Measurements from ENCODE around the gene APOA4.

Gene APOA4

DNA sequence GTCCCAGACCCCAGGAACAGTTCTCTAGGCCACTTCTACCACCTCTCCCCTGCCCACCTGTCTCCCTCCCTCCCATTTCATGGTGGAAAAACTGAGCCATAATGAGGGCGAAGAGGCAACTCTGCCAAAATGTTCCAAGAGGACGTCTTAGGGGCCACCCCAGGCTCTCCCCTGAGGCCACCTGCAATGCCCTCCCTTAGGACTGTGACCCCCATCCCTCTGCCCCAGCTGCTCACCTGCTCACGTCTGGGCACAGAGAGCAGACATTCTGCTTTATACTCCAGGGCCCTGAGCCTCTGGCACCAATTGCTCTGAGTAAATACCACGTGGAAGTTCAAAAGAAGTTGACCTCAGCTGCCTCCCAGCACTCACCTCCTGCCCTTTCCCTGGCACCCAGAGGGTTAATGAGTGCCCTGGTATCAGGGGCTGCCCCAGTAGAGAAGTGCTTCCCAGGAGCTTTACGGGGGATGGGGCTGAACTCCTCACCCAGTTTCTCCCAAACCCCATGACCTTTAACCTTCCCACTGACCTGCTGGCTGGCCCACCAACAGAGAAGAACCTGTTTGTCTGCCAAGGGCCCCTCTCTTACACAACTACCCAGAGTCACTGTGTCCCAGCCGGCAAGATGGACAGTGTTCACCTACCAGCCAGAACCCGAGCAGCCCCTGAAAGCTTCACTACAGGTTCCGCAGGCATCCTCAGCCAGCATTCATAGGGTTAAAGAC, 30.8 kb downstream of the APOA4 start:
- peaks cover 9% of the 10 kb centered on the region for H3K4me1 ChIP-seq (ENCODE audit: control insufficient read depth, insufficient read depth, low read length)
- H3K9ac ChIP-seq (ENCODE audit: low read depth, low read length): no peak overlapping the region

DNA sequence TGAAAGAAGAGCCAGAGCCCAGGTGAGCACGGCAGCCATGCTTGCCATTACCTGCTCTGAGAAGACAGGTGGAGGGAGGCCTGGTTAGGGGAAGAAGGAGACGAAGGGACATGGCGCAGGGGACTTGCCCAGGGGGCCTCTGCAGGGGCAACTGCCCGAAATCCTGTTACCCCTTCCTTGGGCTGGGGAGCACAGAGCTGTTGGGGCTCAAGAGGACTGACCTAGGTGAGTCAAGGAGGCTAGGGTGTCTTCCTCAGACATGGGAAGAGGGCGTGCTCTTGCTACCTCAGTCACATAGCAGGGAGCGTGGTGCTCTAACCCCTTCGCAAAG, 31.3 kb downstream of the APOA4 start, which contains the start of gene APOA5:
TSS of gene APOA5 (minus strand) at position 67 of the 331 bp plus-strand sequence. CDS start at position 48, 19 bp downstream.
- peaks cover 22% of the 10 kb centered on the region for H3K27me3 ChIP-seq (ENCODE audit: control insufficient read depth, insufficient read depth, low read length)

More for the DNA sequence above, 30.8 kb downstream of the APOA4 start:
- Histone ChIP-seq H3K36me3 (ENCODE audit: control insufficient read depth, insufficient read depth, low read length) (no peaks in the 10 kb centered on the region), H3K9me3 (ENCODE audit: control insufficient read depth, insufficient read depth, low read length) (no peaks in the 10 kb centered on the region), H3K27me3 (ENCODE audit: control insufficient read depth, insufficient read depth, low read length) (peaks cover 22% of the 10 kb centered on the region), H3K4me3 (ENCODE audit: low read depth, low read length) (no peak overlapping the region)

DNA sequence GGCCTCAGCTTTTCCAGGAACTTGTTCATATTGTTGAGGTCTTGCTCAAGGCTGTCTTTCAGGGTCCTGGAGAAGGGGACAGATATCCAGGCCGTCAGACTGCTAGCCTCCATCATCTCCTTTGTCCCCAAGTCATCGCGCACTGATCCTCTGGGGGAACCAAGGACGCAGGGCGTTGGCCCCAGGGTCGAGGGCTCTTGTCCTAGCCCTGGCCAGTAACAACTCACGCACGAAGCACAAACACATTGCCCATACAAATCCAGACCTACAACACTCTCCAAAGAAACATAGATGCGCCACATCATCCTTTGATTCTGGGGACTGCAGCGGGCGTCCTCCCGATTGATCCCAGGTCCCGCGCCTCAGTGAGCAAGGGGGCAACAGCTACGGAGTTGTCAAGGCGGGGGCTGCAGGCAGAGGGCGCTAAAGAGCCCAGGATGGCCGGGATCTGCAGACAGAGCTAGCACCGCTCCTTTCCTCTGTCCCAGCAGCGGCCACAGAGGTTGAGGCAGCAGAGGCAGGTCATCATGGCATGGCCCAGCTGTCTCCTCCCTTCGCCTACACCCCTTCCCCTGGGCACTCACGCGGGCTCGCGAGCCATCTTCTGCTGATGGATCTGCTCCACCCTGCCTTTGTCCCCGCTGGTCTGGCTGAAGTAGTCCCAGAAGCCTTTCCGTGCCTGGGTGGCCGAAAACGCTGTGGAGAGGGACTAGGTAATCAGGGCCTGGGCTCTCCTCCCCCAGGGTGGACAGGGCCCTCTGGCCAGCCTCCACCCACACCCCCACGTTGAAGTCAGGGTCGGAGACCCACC, 31.9 kb downstream of the APOA4 start:
- H3K4me1 ChIP-seq (ENCODE audit: control insufficient read depth, insufficient read depth, low read length): peaks cover 11% of the 10 kb centered on the region
- peaks cover 22% of the 10 kb centered on the region for H3K27me3 ChIP-seq (ENCODE audit: control insufficient read depth, insufficient read depth, low read length)
- no peaks in the 10 kb centered on the region for H3K9me3 ChIP-seq (ENCODE audit: control insufficient read depth, insufficient read depth, low read length)
- peak overlapping the region; percentile 10 for H3K4me3 ChIP-seq (ENCODE audit: low read depth, low read length)
- no peak overlapping the region for H3K9ac ChIP-seq (ENCODE audit: low read depth, low read length)
- H3K36me3 ChIP-seq (ENCODE audit: control insufficient read depth, insufficient read depth, low read length): no peaks in the 10 kb centered on the region

More for the DNA sequence above, 31.3 kb downstream of the APOA4 start, which contains the start of gene APOA5:
- Histone ChIP-seq H3K9me3 (ENCODE audit: control insufficient read depth, insufficient read depth, low read length) (no peaks in the 10 kb centered on the region), H3K36me3 (ENCODE audit: control insufficient read depth, insufficient read depth, low read length) (no peaks in the 10 kb centered on the region), H3K4me3 (ENCODE audit: low read depth, low read length) (peak within 1 kb of the TSS; percentile 10), H3K4me1 (ENCODE audit: control insufficient read depth, insufficient read depth, low read length) (peaks cover 11% of the 10 kb centered on the region), H3K9ac (ENCODE audit: low read depth, low read length) (no peak within 1 kb of the TSS)

DNA sequence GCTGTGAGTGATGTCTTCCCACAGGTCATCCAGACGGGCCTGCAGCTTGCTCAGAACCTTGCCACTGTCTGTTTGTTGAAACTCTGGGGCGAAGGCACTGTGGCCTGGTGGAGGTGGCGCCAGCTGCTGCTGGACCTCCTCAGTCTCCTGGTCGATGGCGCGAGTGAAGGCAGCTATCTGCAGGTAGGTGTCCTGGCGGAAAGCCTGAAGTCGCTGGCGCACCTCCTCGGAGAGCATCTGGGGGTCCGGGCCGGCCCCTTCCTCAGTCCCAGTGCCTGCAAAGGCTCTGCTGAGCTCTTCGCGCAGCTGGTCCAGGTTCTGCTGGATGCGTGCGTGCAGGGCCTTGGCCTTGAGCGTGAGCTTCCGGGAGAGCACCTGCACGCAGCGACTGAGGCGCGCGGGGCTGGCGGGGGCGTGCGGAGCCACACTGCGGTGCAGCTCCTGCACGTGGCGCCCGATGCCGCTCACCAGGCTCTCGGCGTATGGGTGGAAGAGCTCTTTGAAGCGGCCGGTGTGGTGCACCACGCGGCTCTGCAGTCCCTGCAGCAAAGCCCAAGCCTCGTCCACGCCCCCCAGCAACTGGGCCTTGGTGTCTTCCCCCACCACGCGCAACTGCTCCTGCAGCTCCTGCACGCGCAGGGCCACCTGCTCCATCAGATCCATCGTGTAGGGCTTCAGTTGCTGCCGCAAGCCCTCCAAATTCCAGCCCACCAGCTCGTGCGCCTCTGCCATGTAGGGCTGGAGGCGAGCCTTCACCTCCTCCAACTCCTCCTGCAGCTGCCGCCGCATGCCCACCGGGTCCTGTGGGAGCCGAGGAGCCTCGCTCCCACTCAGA, 32.7 kb downstream of the APOA4 start:
- Histone ChIP-seq H3K4me3 (ENCODE audit: low read depth, low read length) (peak overlapping the region; percentile 10), H3K9me3 (ENCODE audit: control insufficient read depth, insufficient read depth, low read length) (no peaks in the 10 kb centered on the region), H3K9ac (ENCODE audit: low read depth, low read length) (no peak overlapping the region), H3K4me1 (ENCODE audit: control insufficient read depth, insufficient read depth, low read length) (peaks cover 11% of the 10 kb centered on the region), H3K27me3 (ENCODE audit: control insufficient read depth, insufficient read depth, low read length) (peaks cover 22% of the 10 kb centered on the region), H3K36me3 (ENCODE audit: control insufficient read depth, insufficient read depth, low read length) (peaks cover 5% of the 10 kb centered on the region)

DNA sequence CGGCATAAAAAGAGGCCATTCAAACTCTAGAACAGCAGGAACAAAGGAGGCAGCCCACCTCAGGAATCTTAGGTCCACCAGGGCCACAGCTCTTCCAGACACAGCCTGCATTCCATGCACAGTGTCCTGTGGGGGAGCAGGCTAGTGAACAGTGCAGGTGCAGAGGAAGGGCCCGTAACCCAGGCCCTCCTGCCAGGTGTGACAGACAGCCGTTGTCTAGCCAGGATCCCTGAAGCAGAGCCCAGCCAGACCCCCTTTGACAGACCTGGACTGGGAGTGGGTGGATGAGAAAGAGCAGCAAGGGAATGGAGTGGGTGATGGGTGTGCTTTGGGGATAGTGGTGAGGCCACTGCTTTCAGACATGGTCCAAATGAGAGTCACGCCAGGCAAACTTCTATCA, 34.1 kb downstream of the APOA4 start:
- H3K27me3 ChIP-seq (ENCODE audit: control insufficient read depth, insufficient read depth, low read length): peaks cover 22% of the 10 kb centered on the region
- no peak overlapping the region for H3K4me3 ChIP-seq (ENCODE audit: low read depth, low read length)
- peaks cover 11% of the 10 kb centered on the region for H3K4me1 ChIP-seq (ENCODE audit: control insufficient read depth, insufficient read depth, low read length)
- no peaks in the 10 kb centered on the region for H3K9me3 ChIP-seq (ENCODE audit: control insufficient read depth, insufficient read depth, low read length)
- peaks cover 17% of the 10 kb centered on the region for H3K36me3 ChIP-seq (ENCODE audit: control insufficient read depth, insufficient read depth, low read length)
- no peak overlapping the region for H3K9ac ChIP-seq (ENCODE audit: low read depth, low read length)

DNA sequence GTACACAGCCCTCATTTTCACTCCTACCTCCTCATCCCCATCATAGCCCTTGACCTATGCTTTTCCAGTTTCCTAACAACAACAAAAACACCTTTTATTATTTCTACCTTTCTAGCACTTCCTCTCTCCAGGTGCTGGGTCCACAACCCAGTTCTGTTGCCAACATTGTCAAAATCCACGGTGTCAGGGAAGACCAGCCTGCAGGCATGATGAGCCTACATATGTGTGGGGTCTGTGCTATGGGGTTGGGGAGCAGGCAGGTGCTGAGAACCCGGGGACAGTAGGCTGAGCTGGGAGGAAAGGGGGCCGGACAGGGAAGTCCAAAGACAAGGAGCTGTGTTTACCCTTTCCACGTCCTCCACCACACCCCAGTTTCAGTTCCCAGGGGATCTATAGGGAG, 34.6 kb downstream of the APOA4 start:
- H3K4me3 ChIP-seq (ENCODE audit: low read depth, low read length): peak overlapping the region; percentile 95

DNA sequence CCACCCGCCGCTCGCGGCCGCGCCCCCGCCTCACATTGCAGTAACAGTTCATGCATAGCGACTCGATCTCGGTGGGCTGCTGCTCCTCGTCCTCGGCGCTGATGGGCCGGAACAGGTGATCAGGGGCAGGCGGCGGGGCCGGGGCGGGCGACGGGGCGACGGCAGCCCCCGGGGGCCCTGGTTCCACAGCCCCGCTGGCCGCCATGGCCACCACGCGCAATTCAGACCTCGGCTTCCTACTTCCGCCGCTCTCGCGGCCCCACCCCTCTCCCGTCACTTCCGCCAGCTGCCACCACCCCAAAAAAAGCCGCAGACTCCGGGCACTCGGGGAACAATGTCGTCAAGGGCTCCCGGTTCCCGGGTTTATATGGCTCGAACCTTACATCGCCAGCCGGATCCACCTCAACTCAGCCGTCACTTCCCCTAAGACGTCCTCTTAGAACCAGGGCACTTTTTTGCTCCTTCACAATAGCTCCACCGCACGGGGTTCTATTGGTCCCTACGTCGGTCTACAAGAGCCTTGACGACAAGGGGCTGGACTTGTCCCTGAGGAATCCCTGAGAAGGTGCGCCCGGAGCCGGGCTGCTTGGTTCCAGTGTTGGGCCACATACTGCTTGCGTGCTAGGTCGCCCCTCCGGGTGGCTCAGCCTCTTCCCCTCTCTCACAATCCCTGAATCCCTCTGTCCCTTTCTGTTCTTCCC, 35.2 kb downstream of the APOA4 start, which contains the start of gene ZPR1:
TSS of gene ZPR1 (minus strand) at position 238 of the 701 bp plus-strand sequence. CDS start at position 205, 33 bp downstream.
- peaks cover 11% of the 10 kb centered on the region for H3K4me1 ChIP-seq (ENCODE audit: control insufficient read depth, insufficient read depth, low read length)
- H3K36me3 ChIP-seq (ENCODE audit: control insufficient read depth, insufficient read depth, low read length): peaks cover 25% of the 10 kb centered on the region
- peaks cover 22% of the 10 kb centered on the region for H3K27me3 ChIP-seq (ENCODE audit: control insufficient read depth, insufficient read depth, low read length)
- H3K4me3 ChIP-seq (ENCODE audit: low read depth, low read length): peak within 1 kb of the TSS; percentile 95
- no peaks in the 10 kb centered on the region for H3K9me3 ChIP-seq (ENCODE audit: control insufficient read depth, insufficient read depth, low read length)
- peak within 1 kb of the TSS; percentile 76 for H3K9ac ChIP-seq (ENCODE audit: low read depth, low read length)

More for the DNA sequence above, 34.6 kb downstream of the APOA4 start:
- H3K9ac ChIP-seq (ENCODE audit: low read depth, low read length): peak overlapping the region; percentile 76
- peaks cover 22% of the 10 kb centered on the region for H3K27me3 ChIP-seq (ENCODE audit: control insufficient read depth, insufficient read depth, low read length)
- H3K4me1 ChIP-seq (ENCODE audit: control insufficient read depth, insufficient read depth, low read length): peaks cover 11% of the 10 kb centered on the region
- peaks cover 19% of the 10 kb centered on the region for H3K36me3 ChIP-seq (ENCODE audit: control insufficient read depth, insufficient read depth, low read length)
- no peaks in the 10 kb centered on the region for H3K9me3 ChIP-seq (ENCODE audit: control insufficient read depth, insufficient read depth, low read length)

DNA sequence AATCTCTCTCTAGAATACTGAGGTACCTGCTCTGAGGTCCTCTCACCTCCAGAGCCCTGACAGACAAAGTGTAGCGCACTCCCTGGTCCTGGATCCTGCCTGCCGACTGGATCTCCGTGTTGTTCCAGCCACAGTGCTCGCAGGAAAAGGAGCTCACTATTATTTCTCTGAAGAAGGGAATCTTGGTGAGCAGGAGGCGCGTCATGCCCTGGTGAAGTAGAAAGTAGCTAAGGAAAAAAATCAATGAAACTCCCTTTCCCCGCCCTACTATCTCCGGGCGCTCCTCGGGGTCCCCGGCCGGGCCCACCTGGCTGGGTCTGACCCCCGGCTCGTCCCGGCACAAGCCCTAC, 35.7 kb downstream of the APOA4 start:
- Histone ChIP-seq H3K36me3 (ENCODE audit: control insufficient read depth, insufficient read depth, low read length) (peaks cover 30% of the 10 kb centered on the region), H3K9ac (ENCODE audit: low read depth, low read length) (peak overlapping the region; percentile 70), H3K9me3 (ENCODE audit: control insufficient read depth, insufficient read depth, low read length) (no peaks in the 10 kb centered on the region), H3K27me3 (ENCODE audit: control insufficient read depth, insufficient read depth, low read length) (peaks cover 22% of the 10 kb centered on the region), H3K4me3 (ENCODE audit: low read depth, low read length) (peak overlapping the region; percentile 95), H3K4me1 (ENCODE audit: control insufficient read depth, insufficient read depth, low read length) (peaks cover 8% of the 10 kb centered on the region)

DNA sequence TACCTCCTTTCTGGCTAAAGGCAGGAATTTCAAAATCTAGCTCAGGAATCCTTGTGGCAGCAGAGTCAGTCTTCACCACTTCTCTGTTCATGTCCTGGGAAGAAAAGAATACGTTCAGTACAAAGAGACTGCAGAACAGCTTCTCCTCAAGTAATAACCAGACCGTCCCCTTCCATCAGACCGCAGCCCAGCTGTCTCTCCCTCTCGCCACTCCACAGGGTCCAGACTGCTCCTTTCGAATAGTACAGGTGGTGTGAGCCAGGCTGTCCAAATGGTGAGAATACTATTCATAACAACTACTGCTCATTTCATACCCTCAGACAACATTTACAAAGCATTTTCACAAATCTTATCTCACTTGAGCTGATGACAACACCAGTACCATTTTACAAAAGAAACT, 36.1 kb downstream of the APOA4 start:
- H3K4me1 ChIP-seq (ENCODE audit: control insufficient read depth, insufficient read depth, low read length): peaks cover 8% of the 10 kb centered on the region
- H3K36me3 ChIP-seq (ENCODE audit: control insufficient read depth, insufficient read depth, low read length): peaks cover 32% of the 10 kb centered on the region
- H3K4me3 ChIP-seq (ENCODE audit: low read depth, low read length): peak overlapping the region; percentile 95

DNA sequence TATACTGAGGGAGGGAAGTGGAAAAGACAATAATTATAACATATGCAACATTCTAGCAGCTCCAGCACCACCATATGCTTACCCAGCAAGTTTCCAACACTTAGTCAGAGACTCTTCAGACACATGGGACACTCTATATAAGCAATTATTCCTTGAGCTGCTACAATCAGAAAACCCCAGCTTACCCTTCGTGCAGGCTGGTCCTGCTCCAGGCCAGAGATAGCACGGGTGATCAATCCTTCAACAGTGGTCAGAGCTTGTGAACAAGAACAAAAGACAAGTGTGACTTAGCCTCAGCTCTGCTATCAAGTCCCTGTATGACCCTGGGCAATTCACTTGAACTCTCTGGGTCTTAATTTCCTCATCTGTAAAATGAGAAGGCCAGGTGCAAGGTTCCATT, 36.8 kb downstream of the APOA4 start:
- Histone ChIP-seq H3K4me3 (ENCODE audit: low read depth, low read length) (no peak overlapping the region), H3K9ac (ENCODE audit: low read depth, low read length) (no peak overlapping the region)

More for the DNA sequence above, 36.1 kb downstream of the APOA4 start:
- peaks cover 22% of the 10 kb centered on the region for H3K27me3 ChIP-seq (ENCODE audit: control insufficient read depth, insufficient read depth, low read length)
- H3K9ac ChIP-seq (ENCODE audit: low read depth, low read length): peak overlapping the region; percentile 70
- no peaks in the 10 kb centered on the region for H3K9me3 ChIP-seq (ENCODE audit: control insufficient read depth, insufficient read depth, low read length)

DNA sequence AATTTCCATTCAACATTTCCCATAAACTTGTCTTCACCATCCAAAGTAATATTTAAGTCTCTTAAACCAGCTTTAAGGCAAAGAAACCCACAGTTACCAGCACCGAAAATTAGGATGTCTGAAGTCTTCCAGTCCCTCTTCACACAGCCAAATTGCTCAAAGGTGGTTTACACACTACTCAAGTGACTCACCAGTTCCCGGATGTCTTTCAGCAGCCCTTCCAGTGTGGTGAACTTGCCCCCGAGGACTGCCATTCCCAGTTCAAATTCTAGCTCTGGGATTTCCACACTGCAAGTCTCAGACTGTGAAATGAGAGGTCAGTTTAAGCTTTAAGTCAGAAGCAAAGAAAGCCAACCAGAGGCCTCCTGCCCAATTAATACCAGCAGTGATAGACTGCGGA, 40.4 kb downstream of the APOA4 start:
- Histone ChIP-seq H3K9me3 (ENCODE audit: control insufficient read depth, insufficient read depth, low read length) (no peaks in the 10 kb centered on the region), H3K9ac (ENCODE audit: low read depth, low read length) (no peak overlapping the region), H3K27me3 (ENCODE audit: control insufficient read depth, insufficient read depth, low read length) (no peaks in the 10 kb centered on the region), H3K4me1 (ENCODE audit: control insufficient read depth, insufficient read depth, low read length) (peaks cover 2% of the 10 kb centered on the region), H3K36me3 (ENCODE audit: control insufficient read depth, insufficient read depth, low read length) (peaks cover 53% of the 10 kb centered on the region), H3K4me3 (ENCODE audit: low read depth, low read length) (no peak overlapping the region)

More for the DNA sequence above, 36.8 kb downstream of the APOA4 start:
- peaks cover 34% of the 10 kb centered on the region for H3K36me3 ChIP-seq (ENCODE audit: control insufficient read depth, insufficient read depth, low read length)
- peaks cover 6% of the 10 kb centered on the region for H3K4me1 ChIP-seq (ENCODE audit: control insufficient read depth, insufficient read depth, low read length)
- H3K27me3 ChIP-seq (ENCODE audit: control insufficient read depth, insufficient read depth, low read length): peaks cover 22% of the 10 kb centered on the region
- H3K9me3 ChIP-seq (ENCODE audit: control insufficient read depth, insufficient read depth, low read length): no peaks in the 10 kb centered on the region
